H1 (cell line): Measurements from ENCODE around the gene IL17RE. TPM values are rescaled to one million over a fixed set of nuclear protein-coding genes. Genes with fewer than 3 reads are reported as not detected.
A peak's percentile ranks its signal among the peaks of the same experiment; 100 is the strongest.

Experiments
- ASH2L ChIP-seq: fragments of 200-600, 300-600 bp; sonication (generic); IDR thresholded peaks from one replicate; pipeline ENCODE4 v1.7.1; 2017; ENCODE audit warnings: low read length
- EZH2 ChIP-seq: fragments of 200-600 bp; sonication (generic); IDR thresholded peaks from 2 replicates; pipeline ENCODE4 v1.7.1; 2012; ENCODE audit warnings: low read depth, mild to moderate bottlenecking, moderate library complexity, low read length, inconsistent platforms; ENCODE audit not compliant: severe bottlenecking
- KDM1A ChIP-seq: fragments of 200-600, 300-600 bp; sonication (generic); IDR thresholded peaks from 2 replicates; pipeline ENCODE4 v1.7.1; 2016; ENCODE audit warnings: mild to moderate bottlenecking, low read length, borderline replicate concordance
- RFX5 ChIP-seq: IDR thresholded peaks from 2 replicates; pipeline ENCODE4 v1.6.1; 2011; ENCODE audit warnings: low read depth, low read length, improper control_type of control experiment, borderline replicate concordance
- TBP ChIP-seq: IDR thresholded peaks from 2 replicates; pipeline ENCODE4 v1.6.1; 2011; ENCODE audit warnings: low read depth, low read length, improper control_type of control experiment
- polyA plus RNA-seq, 7 experiments: library from polyadenylated mRNA; depleted of rRNA in 3 of 7; stranded (reverse) in 5 of 7; unstranded in 2 of 7; fragments of >200 nt in 5 of 7; fragments of 200-250 nt in 2 of 7; gene quantifications; 1 replicate in 5 of 7; 2 replicates in 1 of 7; 4 replicates in 1 of 7; pipeline versions ENCODE4 v1.2.1 to v1.2.3, GENCODE V29; 2011 to 2013; ENCODE audit warnings: missing spikeins in 2 of 7, mixed read lengths in 2 of 7
- total RNA-seq: library from RNA; stranded (reverse); fragmentation: NEBNext Ultra II Directional; extraction: Animal tissue kit (Norgen Biotek cat#: 25700); gene quantifications from 2 replicates; pipeline ENCODE4 v1.2.1, GENCODE V29; 2021
- TF ChIP-seq, protein P1 (sequence below): fragments of 300-600 bp; sonication (generic); IDR thresholded peaks from 2 replicates; pipeline ENCODE4 v1.7.1; 2012; ENCODE audit warnings: low read length, moderate library complexity, mild to moderate bottlenecking, inconsistent platforms; ENCODE audit not compliant: insufficient replicate concordance
- TF ChIP-seq, protein P2 (sequence below): IDR thresholded peaks from 2 replicates; pipeline ENCODE4 v1.6.1; 2012; ENCODE audit warnings: inconsistent platforms
- TF ChIP-seq, protein P3 (sequence below): IDR thresholded peaks from 2 replicates; pipeline ENCODE4 v1.6.1; 2012; ENCODE audit warnings: inconsistent platforms

The IL17RE gene
- total and polyA plus RNA-seq, 2 of the 8 experiments (the other 6 are each of a cell fraction or from before 2014, with no cell fraction given): 3.4 to 4.9 TPM

DNA sequence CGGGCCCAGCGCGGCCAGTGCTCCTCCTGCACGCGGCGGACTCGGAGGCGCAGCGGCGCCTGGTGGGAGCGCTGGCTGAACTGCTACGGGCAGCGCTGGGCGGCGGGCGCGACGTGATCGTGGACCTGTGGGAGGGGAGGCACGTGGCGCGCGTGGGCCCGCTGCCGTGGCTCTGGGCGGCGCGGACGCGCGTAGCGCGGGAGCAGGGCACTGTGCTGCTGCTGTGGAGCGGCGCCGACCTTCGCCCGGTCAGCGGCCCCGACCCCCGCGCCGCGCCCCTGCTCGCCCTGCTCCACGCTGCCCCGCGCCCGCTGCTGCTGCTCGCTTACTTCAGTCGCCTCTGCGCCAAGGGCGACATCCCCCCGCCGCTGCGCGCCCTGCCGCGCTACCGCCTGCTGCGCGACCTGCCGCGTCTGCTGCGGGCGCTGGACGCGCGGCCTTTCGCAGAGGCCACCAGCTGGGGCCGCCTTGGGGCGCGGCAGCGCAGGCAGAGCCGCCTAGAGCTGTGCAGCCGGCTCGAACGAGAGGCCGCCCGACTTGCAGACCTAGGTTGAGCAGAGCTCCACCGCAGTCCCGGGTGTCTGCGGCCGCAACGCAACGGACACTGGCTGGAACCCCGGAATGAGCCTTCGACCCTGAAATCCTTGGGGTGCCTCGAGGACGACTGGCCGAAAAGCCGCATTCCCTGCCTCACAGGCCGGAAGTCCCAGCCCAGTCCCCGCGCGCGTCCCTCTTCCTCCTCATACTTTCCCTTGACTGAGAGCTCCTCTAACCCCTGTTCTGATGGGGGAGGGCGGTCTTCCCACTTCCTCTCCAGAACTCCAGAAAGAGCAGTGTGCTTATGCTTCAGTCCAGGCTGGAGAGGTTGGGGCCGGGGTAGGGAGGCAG, 12.8 kb downstream of the IL17RE start (continued):
- TF ChIP-seq, protein P1, sequence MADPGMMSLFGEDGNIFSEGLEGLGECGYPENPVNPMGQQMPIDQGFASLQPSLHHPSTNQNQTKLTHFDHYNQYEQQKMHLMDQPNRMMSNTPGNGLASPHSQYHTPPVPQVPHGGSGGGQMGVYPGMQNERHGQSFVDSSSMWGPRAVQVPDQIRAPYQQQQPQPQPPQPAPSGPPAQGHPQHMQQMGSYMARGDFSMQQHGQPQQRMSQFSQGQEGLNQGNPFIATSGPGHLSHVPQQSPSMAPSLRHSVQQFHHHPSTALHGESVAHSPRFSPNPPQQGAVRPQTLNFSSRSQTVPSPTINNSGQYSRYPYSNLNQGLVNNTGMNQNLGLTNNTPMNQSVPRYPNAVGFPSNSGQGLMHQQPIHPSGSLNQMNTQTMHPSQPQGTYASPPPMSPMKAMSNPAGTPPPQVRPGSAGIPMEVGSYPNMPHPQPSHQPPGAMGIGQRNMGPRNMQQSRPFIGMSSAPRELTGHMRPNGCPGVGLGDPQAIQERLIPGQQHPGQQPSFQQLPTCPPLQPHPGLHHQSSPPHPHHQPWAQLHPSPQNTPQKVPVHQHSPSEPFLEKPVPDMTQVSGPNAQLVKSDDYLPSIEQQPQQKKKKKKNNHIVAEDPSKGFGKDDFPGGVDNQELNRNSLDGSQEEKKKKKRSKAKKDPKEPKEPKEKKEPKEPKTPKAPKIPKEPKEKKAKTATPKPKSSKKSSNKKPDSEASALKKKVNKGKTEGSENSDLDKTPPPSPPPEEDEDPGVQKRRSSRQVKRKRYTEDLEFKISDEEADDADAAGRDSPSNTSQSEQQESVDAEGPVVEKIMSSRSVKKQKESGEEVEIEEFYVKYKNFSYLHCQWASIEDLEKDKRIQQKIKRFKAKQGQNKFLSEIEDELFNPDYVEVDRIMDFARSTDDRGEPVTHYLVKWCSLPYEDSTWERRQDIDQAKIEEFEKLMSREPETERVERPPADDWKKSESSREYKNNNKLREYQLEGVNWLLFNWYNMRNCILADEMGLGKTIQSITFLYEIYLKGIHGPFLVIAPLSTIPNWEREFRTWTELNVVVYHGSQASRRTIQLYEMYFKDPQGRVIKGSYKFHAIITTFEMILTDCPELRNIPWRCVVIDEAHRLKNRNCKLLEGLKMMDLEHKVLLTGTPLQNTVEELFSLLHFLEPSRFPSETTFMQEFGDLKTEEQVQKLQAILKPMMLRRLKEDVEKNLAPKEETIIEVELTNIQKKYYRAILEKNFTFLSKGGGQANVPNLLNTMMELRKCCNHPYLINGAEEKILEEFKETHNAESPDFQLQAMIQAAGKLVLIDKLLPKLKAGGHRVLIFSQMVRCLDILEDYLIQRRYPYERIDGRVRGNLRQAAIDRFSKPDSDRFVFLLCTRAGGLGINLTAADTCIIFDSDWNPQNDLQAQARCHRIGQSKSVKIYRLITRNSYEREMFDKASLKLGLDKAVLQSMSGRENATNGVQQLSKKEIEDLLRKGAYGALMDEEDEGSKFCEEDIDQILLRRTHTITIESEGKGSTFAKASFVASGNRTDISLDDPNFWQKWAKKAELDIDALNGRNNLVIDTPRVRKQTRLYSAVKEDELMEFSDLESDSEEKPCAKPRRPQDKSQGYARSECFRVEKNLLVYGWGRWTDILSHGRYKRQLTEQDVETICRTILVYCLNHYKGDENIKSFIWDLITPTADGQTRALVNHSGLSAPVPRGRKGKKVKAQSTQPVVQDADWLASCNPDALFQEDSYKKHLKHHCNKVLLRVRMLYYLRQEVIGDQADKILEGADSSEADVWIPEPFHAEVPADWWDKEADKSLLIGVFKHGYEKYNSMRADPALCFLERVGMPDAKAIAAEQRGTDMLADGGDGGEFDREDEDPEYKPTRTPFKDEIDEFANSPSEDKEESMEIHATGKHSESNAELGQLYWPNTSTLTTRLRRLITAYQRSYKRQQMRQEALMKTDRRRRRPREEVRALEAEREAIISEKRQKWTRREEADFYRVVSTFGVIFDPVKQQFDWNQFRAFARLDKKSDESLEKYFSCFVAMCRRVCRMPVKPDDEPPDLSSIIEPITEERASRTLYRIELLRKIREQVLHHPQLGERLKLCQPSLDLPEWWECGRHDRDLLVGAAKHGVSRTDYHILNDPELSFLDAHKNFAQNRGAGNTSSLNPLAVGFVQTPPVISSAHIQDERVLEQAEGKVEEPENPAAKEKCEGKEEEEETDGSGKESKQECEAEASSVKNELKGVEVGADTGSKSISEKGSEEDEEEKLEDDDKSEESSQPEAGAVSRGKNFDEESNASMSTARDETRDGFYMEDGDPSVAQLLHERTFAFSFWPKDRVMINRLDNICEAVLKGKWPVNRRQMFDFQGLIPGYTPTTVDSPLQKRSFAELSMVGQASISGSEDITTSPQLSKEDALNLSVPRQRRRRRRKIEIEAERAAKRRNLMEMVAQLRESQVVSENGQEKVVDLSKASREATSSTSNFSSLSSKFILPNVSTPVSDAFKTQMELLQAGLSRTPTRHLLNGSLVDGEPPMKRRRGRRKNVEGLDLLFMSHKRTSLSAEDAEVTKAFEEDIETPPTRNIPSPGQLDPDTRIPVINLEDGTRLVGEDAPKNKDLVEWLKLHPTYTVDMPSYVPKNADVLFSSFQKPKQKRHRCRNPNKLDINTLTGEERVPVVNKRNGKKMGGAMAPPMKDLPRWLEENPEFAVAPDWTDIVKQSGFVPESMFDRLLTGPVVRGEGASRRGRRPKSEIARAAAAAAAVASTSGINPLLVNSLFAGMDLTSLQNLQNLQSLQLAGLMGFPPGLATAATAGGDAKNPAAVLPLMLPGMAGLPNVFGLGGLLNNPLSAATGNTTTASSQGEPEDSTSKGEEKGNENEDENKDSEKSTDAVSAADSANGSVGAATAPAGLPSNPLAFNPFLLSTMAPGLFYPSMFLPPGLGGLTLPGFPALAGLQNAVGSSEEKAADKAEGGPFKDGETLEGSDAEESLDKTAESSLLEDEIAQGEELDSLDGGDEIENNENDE: no peak
- TF ChIP-seq TBP: no peak
- peak; percentile 29 for TF ChIP-seq EZH2
- TF ChIP-seq, protein P2, sequence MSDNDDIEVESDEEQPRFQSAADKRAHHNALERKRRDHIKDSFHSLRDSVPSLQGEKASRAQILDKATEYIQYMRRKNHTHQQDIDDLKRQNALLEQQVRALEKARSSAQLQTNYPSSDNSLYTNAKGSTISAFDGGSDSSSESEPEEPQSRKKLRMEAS: peak; percentile 99
- TF ChIP-seq ASH2L: peak; percentile 39
- no peak for TF ChIP-seq RFX5
- TF ChIP-seq, protein P3, sequence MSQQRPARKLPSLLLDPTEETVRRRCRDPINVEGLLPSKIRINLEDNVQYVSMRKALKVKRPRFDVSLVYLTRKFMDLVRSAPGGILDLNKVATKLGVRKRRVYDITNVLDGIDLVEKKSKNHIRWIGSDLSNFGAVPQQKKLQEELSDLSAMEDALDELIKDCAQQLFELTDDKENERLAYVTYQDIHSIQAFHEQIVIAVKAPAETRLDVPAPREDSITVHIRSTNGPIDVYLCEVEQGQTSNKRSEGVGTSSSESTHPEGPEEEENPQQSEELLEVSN: peak; percentile 99
- TF ChIP-seq KDM1A: no peak
